Measurements from ENCODE around the gene SEL1L.
A peak's percentile ranks its signal among the peaks of the same experiment; 100 is the strongest.

Gene SEL1L

GRCh38 chr14:81533536-81534343 lies at the start of gene SEL1L:
Gene SEL1L (minus strand): TSS chr14:81533853. CDS start chr14:81533744, 109 bp downstream.
- H3K9me3 ChIP-seq (ENCODE audit: control insufficient read depth, insufficient read depth, low read length) = no peaks in the 10 kb centered on the region
- no peaks in the 10 kb centered on the region for H3K4me1 ChIP-seq (ENCODE audit: control insufficient read depth, insufficient read depth, low read length)
- H3K4me3 ChIP-seq (ENCODE audit: low read depth, low read length) = peak within 1 kb of the TSS; percentile 88
- H3K36me3 ChIP-seq (ENCODE audit: control insufficient read depth, insufficient read depth, low read length) = no peaks in the 10 kb centered on the region
- H3K27me3 ChIP-seq (ENCODE audit: control insufficient read depth, insufficient read depth, low read length) = no peaks in the 10 kb centered on the region
- H3K9ac ChIP-seq (ENCODE audit: low read depth, low read length) = no peak within 1 kb of the TSS

DNA sequence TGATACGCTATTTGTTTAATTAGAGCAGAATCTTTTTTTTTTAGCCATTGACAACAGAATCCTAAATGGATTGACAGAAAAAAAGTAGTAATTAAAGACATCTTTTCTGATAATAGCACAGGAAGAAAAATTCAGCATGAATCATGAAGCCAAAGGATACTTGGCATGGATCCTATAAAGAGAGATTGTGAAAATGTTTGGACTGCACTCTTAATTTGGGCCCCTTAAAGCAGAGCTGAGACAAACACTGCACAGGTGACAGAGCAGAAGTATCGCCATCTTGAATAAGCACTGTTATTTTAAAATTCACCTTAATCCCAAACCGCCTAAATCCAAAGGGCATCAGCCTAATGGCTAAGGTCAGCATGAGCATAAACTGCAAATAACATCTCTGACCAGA lies 48.8 kb upstream of the SEL1L start:
- no peaks in the 10 kb centered on the region for H3K9me3 ChIP-seq (ENCODE audit: control insufficient read depth, insufficient read depth, low read length)
- no peaks in the 10 kb centered on the region for H3K27me3 ChIP-seq (ENCODE audit: control insufficient read depth, insufficient read depth, low read length)
- H3K9ac ChIP-seq (ENCODE audit: low read depth, low read length) = no peak overlapping the region
- no peaks in the 10 kb centered on the region for H3K36me3 ChIP-seq (ENCODE audit: control insufficient read depth, insufficient read depth, low read length)
- no peak overlapping the region for H3K4me3 ChIP-seq (ENCODE audit: low read depth, low read length)
- no peaks in the 10 kb centered on the region for H3K4me1 ChIP-seq (ENCODE audit: control insufficient read depth, insufficient read depth, low read length)

DNA sequence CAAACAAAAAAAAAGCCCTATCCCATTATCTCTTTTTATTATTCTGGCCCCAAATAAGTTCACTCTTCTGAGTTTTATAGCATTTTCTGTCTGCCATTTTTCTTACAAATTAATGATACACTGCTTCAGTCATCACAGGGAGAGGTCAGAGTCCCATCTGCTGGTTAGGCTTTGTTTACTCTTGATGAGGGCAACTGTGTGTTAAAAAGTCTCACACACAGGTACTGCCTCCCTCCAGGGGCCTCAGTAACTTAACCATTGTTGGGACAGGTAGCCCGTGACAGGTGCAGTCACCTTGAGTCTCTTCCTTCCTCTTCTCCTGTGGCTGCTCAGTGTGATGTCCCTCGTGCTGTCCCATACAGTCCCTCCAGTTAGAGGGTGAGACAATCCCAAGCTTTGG lies 45.5 kb upstream of the SEL1L start:
- Histone ChIP-seq H3K4me1 (ENCODE audit: control insufficient read depth, insufficient read depth, low read length) (no peaks in the 10 kb centered on the region), H3K4me3 (ENCODE audit: low read depth, low read length) (no peak overlapping the region), H3K27me3 (ENCODE audit: control insufficient read depth, insufficient read depth, low read length) (no peaks in the 10 kb centered on the region), H3K9me3 (ENCODE audit: control insufficient read depth, insufficient read depth, low read length) (no peaks in the 10 kb centered on the region), H3K36me3 (ENCODE audit: control insufficient read depth, insufficient read depth, low read length) (no peaks in the 10 kb centered on the region), H3K9ac (ENCODE audit: low read depth, low read length) (no peak overlapping the region)

DNA sequence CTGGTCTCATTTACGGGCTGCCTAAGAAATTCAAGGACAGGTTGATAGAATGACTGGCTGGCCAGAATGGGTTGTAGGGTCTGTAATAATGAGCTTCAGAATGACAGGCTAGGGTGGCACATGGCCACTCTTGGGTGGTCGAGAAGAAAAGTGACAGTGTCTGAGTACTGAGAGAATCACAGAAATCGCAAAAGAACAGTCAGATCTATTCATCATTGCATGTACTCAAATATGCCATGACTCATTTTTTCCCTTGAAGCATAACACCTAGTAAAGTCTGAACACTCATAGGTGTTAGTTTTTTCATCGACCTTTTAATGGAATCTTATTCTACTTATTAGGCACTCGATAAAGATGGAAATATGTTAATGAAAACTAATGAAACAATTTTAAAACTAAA lies 37.8 kb upstream of the SEL1L start:
- H3K36me3 ChIP-seq (ENCODE audit: control insufficient read depth, insufficient read depth, low read length) = no peaks in the 10 kb centered on the region
- H3K4me1 ChIP-seq (ENCODE audit: control insufficient read depth, insufficient read depth, low read length) = no peaks in the 10 kb centered on the region
- H3K4me3 ChIP-seq (ENCODE audit: low read depth, low read length) = no peak overlapping the region
- no peaks in the 10 kb centered on the region for H3K27me3 ChIP-seq (ENCODE audit: control insufficient read depth, insufficient read depth, low read length)
- H3K9me3 ChIP-seq (ENCODE audit: control insufficient read depth, insufficient read depth, low read length) = no peaks in the 10 kb centered on the region
- no peak overlapping the region for H3K9ac ChIP-seq (ENCODE audit: low read depth, low read length)

- Histone ChIP-seq H3K4me3 (ENCODE audit: low read depth, low read length) (no peak overlapping the region), H3K4me1 (ENCODE audit: control insufficient read depth, insufficient read depth, low read length) (peaks cover 5% of the 10 kb centered on the region), H3K27me3 (ENCODE audit: control insufficient read depth, insufficient read depth, low read length) (no peaks in the 10 kb centered on the region), H3K9ac (ENCODE audit: low read depth, low read length) (no peak overlapping the region), H3K36me3 (ENCODE audit: control insufficient read depth, insufficient read depth, low read length) (no peaks in the 10 kb centered on the region), H3K9me3 (ENCODE audit: control insufficient read depth, insufficient read depth, low read length) (no peaks in the 10 kb centered on the region)
These were observed 33.6 kb upstream of the SEL1L start for GRCh38 chr14:81567302-81567701.

DNA sequence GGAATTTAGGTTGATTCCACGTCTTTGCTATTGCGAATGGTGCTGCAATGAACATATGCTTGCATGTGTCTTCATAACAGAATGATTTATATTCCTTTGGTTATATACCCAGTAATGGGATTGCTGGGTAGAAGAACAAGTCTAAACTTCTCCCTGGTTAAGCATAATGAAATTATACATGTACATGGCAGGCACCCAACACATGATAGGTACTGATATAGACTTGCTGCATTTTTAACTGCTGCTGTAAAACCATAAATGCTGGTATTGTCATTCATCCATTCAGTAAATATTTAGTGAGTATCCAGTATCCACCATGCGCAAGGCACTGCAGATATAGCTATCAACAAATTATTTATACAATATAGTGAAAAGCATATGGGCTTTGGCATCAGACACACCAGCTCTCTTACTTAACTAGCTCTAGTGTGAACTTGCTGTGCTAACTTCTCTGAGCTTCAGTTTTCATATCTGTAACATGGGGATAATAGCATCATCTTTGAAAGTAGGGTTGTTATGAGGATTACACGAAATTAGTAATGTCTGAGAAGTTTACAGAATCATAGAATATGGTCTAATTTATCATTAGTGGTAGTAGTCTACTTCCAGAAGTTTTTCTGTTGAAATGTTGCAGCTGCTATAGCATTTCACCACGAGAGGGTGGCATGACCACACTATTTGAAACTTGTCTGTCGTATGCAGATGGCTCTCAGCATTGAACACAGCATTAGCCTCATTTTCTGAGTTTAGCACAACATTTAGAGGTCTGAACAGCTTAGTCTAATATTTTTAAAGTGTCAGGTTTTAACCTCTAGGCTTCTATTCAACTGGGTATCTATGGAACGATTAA lies 32.0 kb upstream of the SEL1L start:
- Histone ChIP-seq H3K36me3 (ENCODE audit: control insufficient read depth, insufficient read depth, low read length) (no peaks in the 10 kb centered on the region), H3K27me3 (ENCODE audit: control insufficient read depth, insufficient read depth, low read length) (no peaks in the 10 kb centered on the region), H3K4me3 (ENCODE audit: low read depth, low read length) (no peak overlapping the region), H3K9me3 (ENCODE audit: control insufficient read depth, insufficient read depth, low read length) (no peaks in the 10 kb centered on the region), H3K4me1 (ENCODE audit: control insufficient read depth, insufficient read depth, low read length) (peaks cover 5% of the 10 kb centered on the region), H3K9ac (ENCODE audit: low read depth, low read length) (no peak overlapping the region)

GRCh38 chr14:81562818-81563217 lies 29.2 kb upstream of the SEL1L start:
- Histone ChIP-seq H3K9me3 (ENCODE audit: control insufficient read depth, insufficient read depth, low read length) (no peaks in the 10 kb centered on the region), H3K9ac (ENCODE audit: low read depth, low read length) (no peak overlapping the region), H3K4me1 (ENCODE audit: control insufficient read depth, insufficient read depth, low read length) (peaks cover 5% of the 10 kb centered on the region), H3K4me3 (ENCODE audit: low read depth, low read length) (no peak overlapping the region), H3K27me3 (ENCODE audit: control insufficient read depth, insufficient read depth, low read length) (no peaks in the 10 kb centered on the region), H3K36me3 (ENCODE audit: control insufficient read depth, insufficient read depth, low read length) (no peaks in the 10 kb centered on the region)

DNA sequence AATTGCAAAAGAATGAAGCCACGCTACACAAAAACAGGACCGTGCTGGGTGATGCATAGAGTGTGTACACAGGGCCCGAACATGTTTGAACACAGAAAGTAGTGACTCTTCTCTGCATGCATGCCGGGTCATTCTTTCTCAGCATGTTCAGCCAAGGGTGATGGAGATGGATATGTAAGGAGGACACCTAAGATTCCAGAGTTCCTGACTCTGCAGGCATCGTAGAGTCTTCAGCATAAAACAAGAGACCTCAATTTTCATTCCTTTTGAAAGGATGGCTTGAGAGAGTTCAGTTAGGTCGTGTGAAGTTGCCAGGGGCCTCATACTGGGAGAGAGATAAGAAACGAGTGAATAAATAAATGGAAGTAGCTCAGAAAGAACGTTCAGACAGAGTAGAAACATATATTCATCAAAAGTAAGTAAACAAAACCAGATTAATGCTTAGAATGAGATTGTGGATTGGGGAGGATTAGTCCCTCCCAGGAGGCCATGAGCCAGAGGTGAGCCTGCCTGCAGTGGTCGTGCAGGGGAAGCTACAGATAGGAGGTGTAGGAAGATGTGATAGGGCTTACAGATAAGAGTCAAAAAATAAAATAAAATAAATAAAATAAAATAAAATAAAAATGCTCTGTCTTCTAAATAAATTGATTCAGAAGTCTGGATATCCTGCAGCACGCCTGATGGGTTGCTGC lies 27.6 kb upstream of the SEL1L start:
- Histone ChIP-seq H3K9me3 (ENCODE audit: control insufficient read depth, insufficient read depth, low read length) (no peaks in the 10 kb centered on the region), H3K27me3 (ENCODE audit: control insufficient read depth, insufficient read depth, low read length) (no peaks in the 10 kb centered on the region), H3K36me3 (ENCODE audit: control insufficient read depth, insufficient read depth, low read length) (no peaks in the 10 kb centered on the region), H3K4me3 (ENCODE audit: low read depth, low read length) (no peak overlapping the region), H3K4me1 (ENCODE audit: control insufficient read depth, insufficient read depth, low read length) (peaks cover 5% of the 10 kb centered on the region), H3K9ac (ENCODE audit: low read depth, low read length) (no peak overlapping the region)

GRCh38 chr14:81559385-81559784 lies 25.7 kb upstream of the SEL1L start:
- no peak overlapping the region for H3K9ac ChIP-seq (ENCODE audit: low read depth, low read length)
- no peaks in the 10 kb centered on the region for H3K36me3 ChIP-seq (ENCODE audit: control insufficient read depth, insufficient read depth, low read length)
- no peak overlapping the region for H3K4me3 ChIP-seq (ENCODE audit: low read depth, low read length)
- H3K27me3 ChIP-seq (ENCODE audit: control insufficient read depth, insufficient read depth, low read length) = no peaks in the 10 kb centered on the region
- H3K4me1 ChIP-seq (ENCODE audit: control insufficient read depth, insufficient read depth, low read length) = peaks cover 5% of the 10 kb centered on the region
- no peaks in the 10 kb centered on the region for H3K9me3 ChIP-seq (ENCODE audit: control insufficient read depth, insufficient read depth, low read length)

DNA sequence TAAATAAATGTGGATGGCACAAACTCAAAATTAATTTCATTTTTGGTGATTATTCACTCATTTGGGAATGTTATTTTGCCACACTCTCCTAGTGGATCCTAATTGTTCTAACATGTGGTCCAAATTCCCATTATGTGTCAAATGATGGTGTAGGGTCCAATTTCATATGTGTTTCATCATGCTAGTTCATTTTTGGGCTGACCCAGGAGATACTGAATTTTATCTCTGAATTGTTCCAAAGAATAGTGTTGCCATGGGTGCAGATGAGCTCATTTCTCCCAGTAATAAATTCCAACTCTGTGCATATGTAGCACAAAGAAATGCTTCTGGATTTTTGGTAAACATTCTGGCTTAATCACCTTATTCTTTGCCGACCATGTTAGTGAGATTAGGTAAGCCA lies 23.5 kb upstream of the SEL1L start:
- no peaks in the 10 kb centered on the region for H3K4me1 ChIP-seq (ENCODE audit: control insufficient read depth, insufficient read depth, low read length)
- H3K36me3 ChIP-seq (ENCODE audit: control insufficient read depth, insufficient read depth, low read length) = no peaks in the 10 kb centered on the region
- no peak overlapping the region for H3K4me3 ChIP-seq (ENCODE audit: low read depth, low read length)
- H3K9me3 ChIP-seq (ENCODE audit: control insufficient read depth, insufficient read depth, low read length) = no peaks in the 10 kb centered on the region
- no peaks in the 10 kb centered on the region for H3K27me3 ChIP-seq (ENCODE audit: control insufficient read depth, insufficient read depth, low read length)
- H3K9ac ChIP-seq (ENCODE audit: low read depth, low read length) = no peak overlapping the region

- no peak overlapping the region for H3K4me3 ChIP-seq (ENCODE audit: low read depth, low read length)
- no peaks in the 10 kb centered on the region for H3K27me3 ChIP-seq (ENCODE audit: control insufficient read depth, insufficient read depth, low read length)
- no peaks in the 10 kb centered on the region for H3K36me3 ChIP-seq (ENCODE audit: control insufficient read depth, insufficient read depth, low read length)
- no peaks in the 10 kb centered on the region for H3K4me1 ChIP-seq (ENCODE audit: control insufficient read depth, insufficient read depth, low read length)
- H3K9me3 ChIP-seq (ENCODE audit: control insufficient read depth, insufficient read depth, low read length) = no peaks in the 10 kb centered on the region
- no peak overlapping the region for H3K9ac ChIP-seq (ENCODE audit: low read depth, low read length)
These were observed 22.0 kb upstream of the SEL1L start for GRCh38 chr14:81555684-81556083.

All from iPS-15b (cell line).